ENCODE data around the gene COX4I2. TPM values are rescaled to one million over a fixed set of nuclear protein-coding genes. Genes with fewer than 3 reads are reported as not detected.
"Not testable (repeated sequence)": the region's sequence is repeated elsewhere in the genome, so short reads cannot be mapped to it uniquely, and the experiment has no call there.

Gene COX4I2
- total and polyA plus RNA-seq, 4 donors = 14.4 to 51.8 (median 19.9) TPM

DNA sequence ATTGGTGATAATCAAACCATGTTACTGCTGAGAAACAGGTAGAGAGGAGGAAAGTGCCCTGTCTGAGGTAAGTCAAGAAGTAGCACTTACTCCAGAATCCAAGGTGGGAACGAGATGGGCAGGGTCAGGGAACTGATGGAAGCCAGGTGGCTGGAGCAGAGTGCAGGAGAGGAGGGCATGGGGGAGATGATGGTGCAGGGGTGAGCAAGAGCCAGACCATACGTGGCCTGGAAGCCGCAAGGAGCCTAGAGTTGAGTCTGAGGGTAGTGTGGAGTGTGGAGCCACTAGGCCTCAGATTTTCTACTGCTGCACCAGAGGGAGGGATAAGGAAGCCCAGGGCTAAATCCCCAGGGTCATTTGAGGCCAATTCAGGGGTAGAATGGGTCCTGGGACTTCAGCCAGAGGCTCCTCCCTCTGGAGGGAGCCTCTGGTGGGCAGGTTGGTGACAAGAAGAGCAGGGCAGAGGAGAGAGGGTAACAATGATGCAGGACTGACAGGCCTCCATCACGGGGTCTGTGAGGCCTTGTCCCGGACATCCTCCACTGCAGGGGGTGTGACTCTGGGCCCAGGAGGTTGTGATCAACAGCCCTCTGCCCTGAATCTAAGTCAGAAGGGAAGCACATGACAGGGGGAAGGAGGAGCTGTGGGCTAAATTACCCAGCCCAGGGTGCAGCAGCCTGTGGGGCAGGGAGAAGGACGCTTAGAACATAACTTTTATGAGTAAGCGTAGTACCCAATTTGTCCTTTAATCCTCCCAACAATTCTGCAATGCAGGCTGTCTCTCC is 28.7 kb downstream of the COX4I2 start:
- Histone ChIP-seq H3K4me3 (no peak overlapping the region), H3K9ac (ENCODE audit: insufficient read depth in 1 of 2, low read length in 2 of 2) (no peak overlapping the region), H3K4me1 (ENCODE audit: control insufficient read depth in 5 of 5, insufficient read depth in 5 of 5, low read length in 5 of 5) (peaks cover 17 to 45% (median 33%) of the 10 kb centered on the region in 5 donors), H3K9me3 (ENCODE audit: control insufficient read depth in 4 of 4, insufficient read depth in 3 of 4, low read length in 3 of 4) (no peaks in the 10 kb centered on the region), H3K36me3 (ENCODE audit: control insufficient read depth in 4 of 4, insufficient read depth in 4 of 4, low read length in 4 of 4) (peaks cover 0 to 19% (median 13%) of the 10 kb centered on the region in 4 donors), H3K27me3 (ENCODE audit: control insufficient read depth in 3 of 3, insufficient read depth in 3 of 3, low read length in 2 of 3) (no peaks in the 10 kb centered on the region), H3K27ac (ENCODE audit: low read depth in 1 of 2, low read length in 1 of 2) (peak overlapping the region; percentile 17 to 68)
- ATAC-seq (ENCODE audit: insufficient read depth, low FRiP score) (peak; percentile 38), DNase-seq (no peak)
- TF ChIP-seq, protein P1, sequence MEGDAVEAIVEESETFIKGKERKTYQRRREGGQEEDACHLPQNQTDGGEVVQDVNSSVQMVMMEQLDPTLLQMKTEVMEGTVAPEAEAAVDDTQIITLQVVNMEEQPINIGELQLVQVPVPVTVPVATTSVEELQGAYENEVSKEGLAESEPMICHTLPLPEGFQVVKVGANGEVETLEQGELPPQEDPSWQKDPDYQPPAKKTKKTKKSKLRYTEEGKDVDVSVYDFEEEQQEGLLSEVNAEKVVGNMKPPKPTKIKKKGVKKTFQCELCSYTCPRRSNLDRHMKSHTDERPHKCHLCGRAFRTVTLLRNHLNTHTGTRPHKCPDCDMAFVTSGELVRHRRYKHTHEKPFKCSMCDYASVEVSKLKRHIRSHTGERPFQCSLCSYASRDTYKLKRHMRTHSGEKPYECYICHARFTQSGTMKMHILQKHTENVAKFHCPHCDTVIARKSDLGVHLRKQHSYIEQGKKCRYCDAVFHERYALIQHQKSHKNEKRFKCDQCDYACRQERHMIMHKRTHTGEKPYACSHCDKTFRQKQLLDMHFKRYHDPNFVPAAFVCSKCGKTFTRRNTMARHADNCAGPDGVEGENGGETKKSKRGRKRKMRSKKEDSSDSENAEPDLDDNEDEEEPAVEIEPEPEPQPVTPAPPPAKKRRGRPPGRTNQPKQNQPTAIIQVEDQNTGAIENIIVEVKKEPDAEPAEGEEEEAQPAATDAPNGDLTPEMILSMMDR (IDR thresholded peaks at IDR 0.05; ENCODE audit: control extremely low read depth, extremely low read depth) = no peak
- WGBS, 2 donors = 54 to 59% methylated on average over 7 of the region's 7 CpGs

DNA sequence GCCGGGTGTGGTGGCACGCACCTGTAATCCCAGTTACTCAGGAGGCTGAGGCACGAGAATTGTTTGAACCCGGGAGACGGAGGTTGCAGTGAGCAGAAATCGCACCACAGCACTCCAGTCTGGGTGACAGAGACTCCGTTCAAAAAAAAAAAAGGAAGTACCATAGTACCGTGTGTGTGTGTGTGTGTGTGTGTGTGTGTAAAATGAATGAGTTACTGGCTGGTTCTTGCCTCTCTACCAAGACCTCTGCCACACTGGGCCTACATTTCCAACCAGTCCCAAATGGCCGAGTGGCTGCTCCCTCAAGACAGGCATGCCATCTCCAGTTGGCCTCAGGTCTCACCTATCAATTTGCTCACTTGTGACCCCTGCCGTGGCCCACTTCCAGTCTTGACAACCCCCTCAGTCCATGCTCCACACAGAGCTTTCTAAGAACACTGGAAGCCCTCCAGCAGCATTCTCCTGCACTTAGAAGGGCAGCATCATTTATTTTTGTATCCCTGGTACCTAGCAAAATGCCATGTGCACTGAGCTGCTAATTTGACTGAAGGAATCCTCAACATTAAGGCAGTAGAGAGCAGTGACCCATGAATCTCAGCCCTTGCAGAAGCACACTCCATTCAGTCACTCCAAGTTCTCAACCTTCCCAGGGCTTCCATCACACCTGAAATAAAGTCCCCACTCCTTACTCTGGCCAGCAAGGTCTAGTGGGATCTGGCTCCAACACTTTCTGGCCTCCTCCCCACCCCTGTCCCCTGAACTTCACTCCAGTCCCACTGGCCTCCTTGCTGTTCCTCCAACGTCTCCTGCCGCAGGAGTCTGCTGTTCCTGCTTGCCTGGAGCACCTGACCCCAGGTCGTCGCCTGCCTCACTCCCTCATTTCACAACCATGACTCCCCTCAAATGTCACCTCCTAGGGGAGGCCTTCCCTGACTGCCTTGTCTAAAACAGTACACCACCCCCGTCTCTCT is 29.9 kb downstream of the COX4I2 start:
- peaks cover 18 to 47% (median 31%) of the 10 kb centered on the region in 5 donors for H3K4me1 ChIP-seq (ENCODE audit: control insufficient read depth in 5 of 5, insufficient read depth in 5 of 5, low read length in 5 of 5)
- H3K4me3 ChIP-seq = no peak overlapping the region
- no peaks in the 10 kb centered on the region for H3K9me3 ChIP-seq (ENCODE audit: control insufficient read depth in 4 of 4, insufficient read depth in 3 of 4, low read length in 3 of 4)
- no peak overlapping the region for H3K9ac ChIP-seq (ENCODE audit: insufficient read depth in 1 of 2, low read length in 2 of 2)
- ATAC-seq (ENCODE audit: insufficient read depth, low FRiP score) (no peak), DNase-seq (no peak)
- WGBS, 2 donors = 58 to 73% methylated on average over 15 of the region's 15 CpGs
- H3K27me3 ChIP-seq (ENCODE audit: control insufficient read depth in 3 of 3, insufficient read depth in 3 of 3, low read length in 2 of 3) = no peaks in the 10 kb centered on the region
- peaks cover 0 to 19% (median 13%) of the 10 kb centered on the region in 4 donors for H3K36me3 ChIP-seq (ENCODE audit: control insufficient read depth in 4 of 4, insufficient read depth in 4 of 4, low read length in 4 of 4)
- TF ChIP-seq, protein P1 (IDR thresholded peaks at IDR 0.05; ENCODE audit: control extremely low read depth, extremely low read depth) = no peak
- peak overlapping the region; percentile 12 to 43 for H3K27ac ChIP-seq (ENCODE audit: low read depth in 1 of 2, low read length in 1 of 2)

DNA sequence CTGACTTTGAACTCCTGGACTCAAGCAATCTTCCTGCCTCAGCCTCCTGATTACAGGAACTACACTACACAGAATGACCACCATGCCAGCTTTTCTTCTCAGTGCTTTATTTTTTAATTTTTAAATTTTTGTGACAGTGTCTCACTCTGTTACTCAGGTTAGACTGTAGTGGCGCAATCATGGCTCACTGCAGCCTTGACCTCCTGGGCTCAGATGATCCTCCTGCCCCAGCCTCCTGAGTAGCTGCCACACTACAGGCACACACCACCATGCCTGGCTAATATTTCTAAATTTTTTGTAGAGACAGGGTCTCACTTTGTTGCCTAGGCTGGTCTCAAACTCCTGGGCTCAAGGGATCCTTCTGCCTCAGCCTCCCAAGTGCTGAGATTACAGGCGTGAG is 31.2 kb downstream of the COX4I2 start:
- Histone ChIP-seq H3K27ac (ENCODE audit: low read depth in 1 of 2, low read length in 1 of 2) (peak overlapping the region; percentile 17 to 51), H3K4me1 (ENCODE audit: control insufficient read depth in 5 of 5, insufficient read depth in 5 of 5, low read length in 5 of 5) (peaks cover 14 to 48% (median 26%) of the 10 kb centered on the region in 5 donors), H3K36me3 (ENCODE audit: control insufficient read depth in 4 of 4, insufficient read depth in 4 of 4, low read length in 4 of 4) (peaks cover 0 to 19% (median 12%) of the 10 kb centered on the region in 4 donors)
- not testable (repeated sequence) for H3K27me3 ChIP-seq (ENCODE audit: control insufficient read depth in 3 of 3, insufficient read depth in 3 of 3, low read length in 2 of 3); H3K9ac ChIP-seq (ENCODE audit: insufficient read depth in 1 of 2, low read length in 2 of 2); DNase-seq; ATAC-seq (ENCODE audit: insufficient read depth, low FRiP score); H3K9me3 ChIP-seq (ENCODE audit: control insufficient read depth in 4 of 4, insufficient read depth in 3 of 4, low read length in 3 of 4); H3K4me3 ChIP-seq
- 97 to 100% methylated on average over 2 of the region's 2 CpGs for WGBS, 2 donors

DNA sequence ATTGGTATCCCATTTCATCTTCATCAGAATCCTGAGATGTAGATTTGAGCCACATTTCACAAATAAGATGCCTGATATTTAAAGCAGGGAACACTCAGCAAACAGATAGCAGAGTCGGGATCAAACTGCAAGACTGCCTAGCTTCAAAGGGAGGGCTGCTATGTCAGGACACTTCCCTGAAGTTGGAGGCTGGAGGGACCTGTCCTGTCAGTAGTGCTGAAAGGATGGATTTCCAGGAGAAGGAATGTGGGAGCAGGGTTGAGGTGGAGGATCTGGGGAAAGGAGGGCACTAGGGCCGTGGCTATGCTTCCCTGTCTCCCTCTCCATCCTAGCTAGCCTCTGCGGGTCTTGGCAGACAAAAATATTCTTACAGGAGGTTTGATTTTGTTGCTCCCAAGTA is 32.2 kb downstream of the COX4I2 start:
- no peak for ATAC-seq (ENCODE audit: insufficient read depth, low FRiP score)
- H3K27ac ChIP-seq (ENCODE audit: low read depth in 1 of 2, low read length in 1 of 2) = peak overlapping the region; percentile 90
- 52 to 77% methylated on average over 3 of the region's 3 CpGs for WGBS, 2 donors
- H3K9ac ChIP-seq (ENCODE audit: insufficient read depth in 1 of 2, low read length in 2 of 2) = no peak overlapping the region
- DNase-seq = no peak
- H3K36me3 ChIP-seq (ENCODE audit: control insufficient read depth in 4 of 4, insufficient read depth in 4 of 4, low read length in 4 of 4) = peaks cover 0 to 16% (median 10%) of the 10 kb centered on the region in 4 donors
- H3K4me3 ChIP-seq = no peak overlapping the region
- TF ChIP-seq, protein P1 (IDR thresholded peaks at IDR 0.05; ENCODE audit: control extremely low read depth, extremely low read depth) = no peak
- H3K4me1 ChIP-seq (ENCODE audit: control insufficient read depth in 5 of 5, insufficient read depth in 5 of 5, low read length in 5 of 5) = peaks cover 14 to 53% (median 23%) of the 10 kb centered on the region in 5 donors
- no peaks in the 10 kb centered on the region for H3K9me3 ChIP-seq (ENCODE audit: control insufficient read depth in 4 of 4, insufficient read depth in 3 of 4, low read length in 3 of 4)
- no peaks in the 10 kb centered on the region for H3K27me3 ChIP-seq (ENCODE audit: control insufficient read depth in 3 of 3, insufficient read depth in 3 of 3, low read length in 2 of 3)
